Uterus (tissue), 4 donors: ENCODE results near the gene DACT1. TPM values are rescaled to one million over a fixed set of nuclear protein-coding genes. Genes with fewer than 3 reads are reported as not detected.

ENCODE experiments used
- DNase-seq, 2 donors: peaks; one replicate each; pipeline ENCODE4 v3.0.0-alpha.2; 2019 to 2020
- H3K27ac ChIP-seq, 2 donors: fragments of 200-600 bp; sonication (generic); 1 replicate in 1 of 2; 2 replicates in 1 of 2; pipeline ENCODE4 v1.5.1; 2016 to 2018
- H3K27me3 ChIP-seq, 2 donors: fragments of 200-600 bp; sonication (generic); one replicate each; pipeline ENCODE4 v1.5.1; 2018 to 2019; ENCODE audit warnings: control low read depth in 1 of 2
- H3K36me3 ChIP-seq, 2 donors: fragments of 200-600 bp; sonication (generic); one replicate each; pipeline ENCODE4 v1.5.1; 2019; ENCODE audit warnings: control low read depth in 1 of 2
- H3K4me1 ChIP-seq, 2 donors: fragments of 200-600 bp; sonication (generic); one replicate each; pipeline ENCODE4 v1.5.1; 2018 to 2019; ENCODE audit warnings: control low read depth in 1 of 2
- H3K4me3 ChIP-seq, 2 donors: fragments of 200-600 bp; sonication (generic); 1 replicate in 1 of 2; 2 replicates in 1 of 2; pipeline ENCODE4 v1.5.1; 2018 to 2019; ENCODE audit warnings: mild to moderate bottlenecking in 1 of 2
- H3K9me3 ChIP-seq, 2 donors: fragments of 200-600 bp; sonication (generic); one replicate each; pipeline ENCODE4 v1.5.1; 2019; ENCODE audit warnings: control low read depth in 1 of 2
- POLR2A ChIP-seq, 2 donors: fragments of 450-650 bp; IDR thresholded peaks; one replicate each; pipeline ENCODE4 v1.6.1; 2016; ENCODE audit warnings: antibody characterized with exemption in 2 of 2, mild to moderate bottlenecking in 1 of 2, moderate library complexity in 1 of 2
- intact Hi-C: fragments of 100-400 bp; cut with DNase I; formaldehyde crosslinking; loops from one replicate; pipeline ENCODE4 v1.15.1; 2023; ENCODE audit warnings: low total_unique reads
- total RNA-seq, 4 donors: library from RNA; depleted of rRNA in 3 of 4; stranded (reverse); fragments of >200 nt in 3 of 4; gene quantifications; one replicate each; pipeline versions ENCODE4 v1.1.0 to v1.2.4, GENCODE V29; 2014 to 2023
- TF ChIP-seq, protein P1 (sequence below), 4 experiments: fragments of 200-600 bp in 2 of 4; fragments of 450-650 bp in 2 of 4; sonication (generic) in 2 of 4; IDR thresholded peaks; one replicate each; pipeline ENCODE4 v1.5.1; 2016 to 2019; ENCODE audit warnings: antibody characterized with exemption in 4 of 4, mild to moderate bottlenecking in 2 of 4, moderate library complexity in 1 of 4
- donor health status: DM: yes; HTN: yes; CAD: no.

DACT1 gene
- total RNA-seq, 4 donors from 2014 or later: 1.5 to 49.6 (median 10.5) TPM

DNA sequence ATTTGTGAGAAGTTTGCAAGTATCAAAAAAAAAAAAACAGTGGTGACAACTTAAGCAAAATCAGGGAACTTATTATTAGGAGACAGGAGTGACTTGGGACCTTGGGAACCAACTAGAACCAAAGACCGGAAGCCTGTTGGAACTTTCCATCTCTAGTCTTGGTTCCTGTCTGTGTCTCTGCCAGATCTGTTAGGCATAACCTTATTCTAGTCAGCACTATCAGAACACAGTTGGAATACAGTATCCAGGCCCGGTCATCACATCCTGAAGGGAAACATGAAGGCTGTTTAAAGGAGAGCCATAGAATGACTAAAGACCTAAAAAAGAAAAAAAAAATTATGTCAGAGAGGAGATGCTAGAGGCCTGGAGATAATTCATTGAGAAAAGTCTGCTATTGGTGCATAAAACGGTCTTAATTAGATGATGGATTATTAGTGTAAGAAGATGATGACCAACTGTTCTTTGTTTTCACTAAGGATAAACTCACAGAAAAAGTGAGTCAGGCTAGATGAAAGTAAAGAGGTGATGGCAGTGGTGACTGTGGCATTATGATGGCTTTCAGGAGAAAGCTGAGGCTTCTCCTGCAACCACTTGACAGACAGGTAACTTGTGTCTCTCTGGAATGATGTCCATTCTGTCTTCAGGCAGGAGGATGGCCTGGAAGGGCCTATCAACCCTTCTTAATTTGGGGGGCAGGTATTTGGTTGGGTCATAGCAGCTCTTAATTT is 28.2 kb downstream of the DACT1 start:
- no peak overlapping the region for H3K4me3 ChIP-seq
- no peaks in the 10 kb centered on the region for H3K36me3 ChIP-seq
- no peak for DNase-seq
- intact Hi-C loops: no loop called here
- H3K27ac ChIP-seq: no peak overlapping the region
- H3K4me1 ChIP-seq: no peaks in the 10 kb centered on the region
- H3K9me3 ChIP-seq: no peaks in the 10 kb centered on the region
- no peaks in the 10 kb centered on the region for H3K27me3 ChIP-seq
- TF ChIP-seq, protein P1, sequence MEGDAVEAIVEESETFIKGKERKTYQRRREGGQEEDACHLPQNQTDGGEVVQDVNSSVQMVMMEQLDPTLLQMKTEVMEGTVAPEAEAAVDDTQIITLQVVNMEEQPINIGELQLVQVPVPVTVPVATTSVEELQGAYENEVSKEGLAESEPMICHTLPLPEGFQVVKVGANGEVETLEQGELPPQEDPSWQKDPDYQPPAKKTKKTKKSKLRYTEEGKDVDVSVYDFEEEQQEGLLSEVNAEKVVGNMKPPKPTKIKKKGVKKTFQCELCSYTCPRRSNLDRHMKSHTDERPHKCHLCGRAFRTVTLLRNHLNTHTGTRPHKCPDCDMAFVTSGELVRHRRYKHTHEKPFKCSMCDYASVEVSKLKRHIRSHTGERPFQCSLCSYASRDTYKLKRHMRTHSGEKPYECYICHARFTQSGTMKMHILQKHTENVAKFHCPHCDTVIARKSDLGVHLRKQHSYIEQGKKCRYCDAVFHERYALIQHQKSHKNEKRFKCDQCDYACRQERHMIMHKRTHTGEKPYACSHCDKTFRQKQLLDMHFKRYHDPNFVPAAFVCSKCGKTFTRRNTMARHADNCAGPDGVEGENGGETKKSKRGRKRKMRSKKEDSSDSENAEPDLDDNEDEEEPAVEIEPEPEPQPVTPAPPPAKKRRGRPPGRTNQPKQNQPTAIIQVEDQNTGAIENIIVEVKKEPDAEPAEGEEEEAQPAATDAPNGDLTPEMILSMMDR (IDR thresholded peaks at IDR 0.05): no peak
- no peak for TF ChIP-seq POLR2A (IDR thresholded peaks at IDR 0.05)

DNA sequence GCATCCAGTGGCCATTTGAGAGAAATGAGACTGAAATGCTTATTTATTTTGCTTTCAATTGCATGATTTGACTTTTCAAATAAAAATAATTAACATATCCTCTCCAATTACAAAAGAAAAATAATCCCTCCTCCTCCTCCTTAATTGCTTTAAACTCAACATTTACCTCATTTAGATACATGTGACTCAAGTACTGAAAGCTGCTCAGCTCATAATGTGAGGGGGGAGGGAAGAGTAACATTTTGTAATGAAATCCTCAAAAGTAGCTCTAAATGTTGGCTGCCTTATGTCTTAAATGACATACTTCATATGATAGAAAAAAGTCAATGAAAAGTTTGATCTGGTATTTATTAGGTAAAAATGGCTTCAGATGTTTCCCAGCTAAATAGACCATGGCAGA is 29.0 kb downstream of the DACT1 start:
- no peak for DNase-seq
- no peak overlapping the region for H3K27ac ChIP-seq
- no peak overlapping the region for H3K4me3 ChIP-seq
- no peaks in the 10 kb centered on the region for H3K9me3 ChIP-seq
- H3K27me3 ChIP-seq: no peaks in the 10 kb centered on the region
- H3K4me1 ChIP-seq: no peaks in the 10 kb centered on the region
- intact Hi-C loops: no loop called here
- no peak for TF ChIP-seq POLR2A (IDR thresholded peaks at IDR 0.05)
- TF ChIP-seq, protein P1 (IDR thresholded peaks at IDR 0.05): no peak
- no peaks in the 10 kb centered on the region for H3K36me3 ChIP-seq

DNA sequence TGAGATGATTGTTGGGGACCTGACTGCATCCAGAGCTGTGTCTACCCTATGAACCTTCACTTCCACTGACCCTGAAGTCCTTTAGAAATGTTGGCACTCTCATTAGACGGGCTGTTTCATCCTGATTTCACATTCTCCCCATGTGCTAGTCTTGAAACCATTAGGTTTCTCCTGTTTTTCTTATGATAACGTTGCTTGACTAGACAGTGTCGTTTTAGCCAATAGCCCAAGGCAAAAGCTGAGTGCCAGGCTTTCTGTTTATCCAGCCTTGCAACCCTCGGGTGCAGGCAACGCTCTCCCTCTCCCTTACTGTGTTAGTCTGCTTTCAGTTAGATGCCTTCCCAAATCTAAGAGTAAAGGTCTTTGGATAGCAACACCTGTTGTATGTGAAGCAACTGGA is 30.1 kb downstream of the DACT1 start:
- no peak for TF ChIP-seq POLR2A (IDR thresholded peaks at IDR 0.05)
- TF ChIP-seq, protein P1 (IDR thresholded peaks at IDR 0.05): no peak
- DNase-seq: no peak
- intact Hi-C loops: no loop called here
- no peaks in the 10 kb centered on the region for H3K9me3 ChIP-seq
- no peaks in the 10 kb centered on the region for H3K27me3 ChIP-seq
- H3K4me1 ChIP-seq: no peaks in the 10 kb centered on the region
- no peak overlapping the region for H3K27ac ChIP-seq
- no peaks in the 10 kb centered on the region for H3K36me3 ChIP-seq
- H3K4me3 ChIP-seq: no peak overlapping the region

DNA sequence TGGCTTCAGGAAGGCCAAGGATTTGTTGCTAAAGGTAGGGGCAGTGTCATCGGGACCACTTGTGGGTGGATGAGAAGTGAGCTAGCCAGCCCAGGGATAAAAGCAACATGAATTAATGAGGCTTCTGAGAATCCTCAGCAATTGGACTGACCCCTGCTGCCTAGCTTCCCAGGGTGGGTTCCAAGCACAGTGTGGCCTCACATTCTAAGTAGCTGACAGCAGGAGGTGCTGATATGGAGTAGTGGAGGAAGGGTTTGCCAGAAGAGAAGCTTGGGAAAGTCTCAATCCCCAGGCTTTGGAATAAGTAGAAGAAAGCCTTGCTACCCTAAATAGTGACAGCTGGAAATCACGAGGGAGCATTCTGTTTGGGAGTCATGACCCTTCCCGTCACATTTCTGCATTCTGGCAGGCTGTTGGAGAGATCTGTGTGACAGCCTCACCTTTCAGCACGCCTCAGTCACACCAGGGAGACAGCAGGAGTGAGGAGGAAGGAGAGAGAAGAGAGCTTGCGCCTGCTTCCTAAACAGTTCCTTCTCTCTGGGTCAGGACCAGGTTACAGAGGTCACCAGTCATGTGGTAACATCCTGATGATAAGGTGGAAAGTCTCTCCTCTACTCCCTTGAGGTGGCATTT is 31.2 kb downstream of the DACT1 start:
- no peaks in the 10 kb centered on the region for H3K9me3 ChIP-seq

More for the DNA sequence above, 31.2 kb downstream of the DACT1 start:
- H3K4me3 ChIP-seq: no peak overlapping the region
- H3K27me3 ChIP-seq: no peaks in the 10 kb centered on the region
- no peak for DNase-seq
- H3K4me1 ChIP-seq: no peaks in the 10 kb centered on the region
- no peaks in the 10 kb centered on the region for H3K36me3 ChIP-seq
- intact Hi-C loops: no loop called here
- no peak for TF ChIP-seq POLR2A (IDR thresholded peaks at IDR 0.05)
- TF ChIP-seq, protein P1 (IDR thresholded peaks at IDR 0.05): no peak
- H3K27ac ChIP-seq: no peak overlapping the region
